ENCODE measurements around the gene CECR2.

DNA sequence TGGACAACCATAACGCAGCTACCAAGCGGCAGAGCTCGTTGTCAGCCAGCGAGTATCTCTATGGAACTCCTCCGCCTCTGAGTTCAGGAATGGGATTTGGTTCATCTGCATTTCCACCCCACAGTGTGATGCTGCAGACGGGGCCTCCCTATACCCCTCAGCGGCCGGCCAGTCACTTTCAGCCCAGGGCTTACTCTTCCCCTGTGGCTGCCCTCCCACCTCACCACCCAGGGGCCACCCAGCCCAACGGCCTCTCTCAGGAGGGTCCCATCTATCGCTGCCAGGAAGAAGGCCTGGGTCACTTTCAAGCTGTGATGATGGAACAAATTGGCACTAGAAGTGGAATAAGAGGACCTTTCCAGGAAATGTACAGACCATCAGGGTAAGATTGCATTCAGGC, 179.9 kb downstream of the CECR2 start:
- TF ChIP-seq, protein P1, sequence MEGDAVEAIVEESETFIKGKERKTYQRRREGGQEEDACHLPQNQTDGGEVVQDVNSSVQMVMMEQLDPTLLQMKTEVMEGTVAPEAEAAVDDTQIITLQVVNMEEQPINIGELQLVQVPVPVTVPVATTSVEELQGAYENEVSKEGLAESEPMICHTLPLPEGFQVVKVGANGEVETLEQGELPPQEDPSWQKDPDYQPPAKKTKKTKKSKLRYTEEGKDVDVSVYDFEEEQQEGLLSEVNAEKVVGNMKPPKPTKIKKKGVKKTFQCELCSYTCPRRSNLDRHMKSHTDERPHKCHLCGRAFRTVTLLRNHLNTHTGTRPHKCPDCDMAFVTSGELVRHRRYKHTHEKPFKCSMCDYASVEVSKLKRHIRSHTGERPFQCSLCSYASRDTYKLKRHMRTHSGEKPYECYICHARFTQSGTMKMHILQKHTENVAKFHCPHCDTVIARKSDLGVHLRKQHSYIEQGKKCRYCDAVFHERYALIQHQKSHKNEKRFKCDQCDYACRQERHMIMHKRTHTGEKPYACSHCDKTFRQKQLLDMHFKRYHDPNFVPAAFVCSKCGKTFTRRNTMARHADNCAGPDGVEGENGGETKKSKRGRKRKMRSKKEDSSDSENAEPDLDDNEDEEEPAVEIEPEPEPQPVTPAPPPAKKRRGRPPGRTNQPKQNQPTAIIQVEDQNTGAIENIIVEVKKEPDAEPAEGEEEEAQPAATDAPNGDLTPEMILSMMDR (IDR thresholded peaks at IDR 0.05; ENCODE audit: low read depth, low read length, poor library complexity, severe bottlenecking): no peak
- TF ChIP-seq EZH2phosphoT487 (IDR thresholded peaks at IDR 0.05; ENCODE audit: borderline replicate concordance, low read length): no peak

Data from DOHH2 (cell line).